ENCODE results near the gene ABCA3.

ABCA3 gene

DNA sequence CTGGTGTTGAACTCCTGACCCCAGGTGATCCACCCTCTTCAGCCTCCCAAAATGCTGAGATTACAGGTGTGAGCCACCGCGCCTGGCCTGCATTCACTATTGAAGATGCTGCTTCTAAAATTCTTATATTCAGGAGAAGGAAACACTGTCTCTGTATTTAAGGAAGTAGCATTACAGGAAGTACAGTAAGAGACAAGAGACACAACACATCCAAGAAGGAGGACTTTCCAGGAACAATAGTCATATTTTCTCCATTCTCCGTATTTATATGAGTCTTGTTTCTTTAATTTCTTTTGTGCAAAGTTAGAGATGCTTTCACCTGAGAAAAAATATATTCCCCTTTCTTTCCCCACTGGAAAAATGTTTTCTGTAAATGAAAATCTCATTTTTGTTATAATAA, 18.3 kb upstream of the ABCA3 start:
- DNase-seq, result no peak
- intact Hi-C loops (cut with DNase I), result no loop called here

DNA sequence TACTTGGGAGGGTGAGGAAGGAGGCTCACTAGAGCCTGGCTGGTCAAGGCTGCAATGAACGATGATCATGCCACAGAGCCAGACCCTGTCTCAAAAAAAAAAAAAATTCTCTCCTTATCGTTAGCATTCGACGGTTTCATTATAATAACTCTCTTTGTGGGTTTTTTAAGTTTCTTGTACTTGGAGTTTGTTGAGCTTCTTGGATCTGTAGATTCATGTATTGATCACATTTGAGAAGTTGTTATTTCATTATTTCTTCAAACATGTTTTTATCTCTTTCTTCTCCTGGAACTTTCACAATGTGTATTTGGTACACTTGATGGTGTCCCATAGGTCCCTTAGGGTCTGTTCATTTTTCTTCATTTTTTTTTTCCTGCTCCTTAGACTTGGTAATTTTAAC, 16.8 kb upstream of the ABCA3 start:
- intact Hi-C loops (cut with DNase I), result no loop called here
- no peak for DNase-seq

GRCh38 chr16:2350500-2350899, 10.0 kb upstream of the ABCA3 start:
- no peak for DNase-seq
- intact Hi-C loops (cut with DNase I), result no loop called here

DNA sequence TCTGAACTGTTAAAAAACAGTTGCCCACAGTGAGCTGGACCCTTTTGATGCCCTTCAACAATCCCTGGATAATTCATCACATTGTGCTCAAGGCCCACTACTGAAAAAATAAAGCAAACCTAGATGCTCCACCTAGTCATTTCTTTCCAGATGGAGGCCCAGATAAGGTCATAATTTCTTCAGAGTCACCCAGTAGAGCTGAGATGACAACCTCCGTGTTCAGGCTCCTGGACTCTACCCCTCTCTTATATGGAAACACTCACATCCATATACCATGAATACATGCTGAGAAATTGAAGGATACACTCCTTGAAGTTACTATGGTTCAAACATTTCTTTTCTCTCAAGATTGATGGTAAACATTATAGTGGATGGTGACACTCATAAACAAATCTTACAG, 2.7 kb upstream of the ABCA3 start:
- no peak for DNase-seq
- intact Hi-C loops (cut with DNase I), result no loop called here

- peak in 1 of 10 donors; percentile 85 for DNase-seq
- intact Hi-C loops (cut with DNase I), result loop anchor here (1.0 kb wide), 1 partner anchor 88 kb away; the partner anchor contains the start of gene CCNF
Observed at GRCh38 chr16:2341456-2342447, 1.2 kb upstream of the ABCA3 start.

- intact Hi-C loops (cut with DNase I), result loop anchor here (1.0 kb wide), 1 partner anchor 161 kb away; no protein-coding TSS in a partner anchor
- DNase-seq, result peak in 9 of 10 donors; percentile 35 to 91 (median 59)
Observed at GRCh38 chr16:2339521-2340484, 725 bp downstream of the ABCA3 start.

- peak in 3 of 10 donors; percentile 11 to 91 (median 70) for DNase-seq
- intact Hi-C loops (cut with DNase I), result no loop called here
Observed at GRCh38 chr16:2337431-2338296, 2.9 kb downstream of the ABCA3 start.

GRCh38 chr16:2335286-2335895, 5.1 kb downstream of the ABCA3 start:
- intact Hi-C loops (cut with DNase I), result no loop called here
- DNase-seq, result no peak

- no peak for DNase-seq
- intact Hi-C loops (cut with DNase I), result no loop called here
Observed at GRCh38 chr16:2333772-2334379, 6.7 kb downstream of the ABCA3 start.

GRCh38 chr16:2333231-2333630, 7.3 kb downstream of the ABCA3 start:
- intact Hi-C loops (cut with DNase I), result no loop called here
- DNase-seq, result no peak

DNA sequence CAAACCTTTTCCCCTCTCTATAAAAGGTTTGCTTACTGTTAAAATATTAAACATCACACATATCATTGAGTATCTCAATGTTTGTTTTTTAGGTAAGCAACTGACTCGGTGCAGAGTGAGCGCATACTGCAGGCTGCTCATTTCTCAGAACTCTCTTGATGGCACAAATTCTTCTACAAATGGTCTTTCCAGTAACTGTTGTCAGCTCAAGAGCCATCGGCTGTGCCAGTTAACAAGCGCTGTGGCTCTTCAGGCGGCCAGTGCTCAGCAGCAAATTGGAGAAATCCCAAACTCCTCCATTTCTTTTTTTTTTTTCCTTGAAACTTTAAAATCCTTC, 8.6 kb downstream of the ABCA3 start:
- DNase-seq, result peak in 1 of 10 donors; percentile 18
- intact Hi-C loops (cut with DNase I), result no loop called here

DNA sequence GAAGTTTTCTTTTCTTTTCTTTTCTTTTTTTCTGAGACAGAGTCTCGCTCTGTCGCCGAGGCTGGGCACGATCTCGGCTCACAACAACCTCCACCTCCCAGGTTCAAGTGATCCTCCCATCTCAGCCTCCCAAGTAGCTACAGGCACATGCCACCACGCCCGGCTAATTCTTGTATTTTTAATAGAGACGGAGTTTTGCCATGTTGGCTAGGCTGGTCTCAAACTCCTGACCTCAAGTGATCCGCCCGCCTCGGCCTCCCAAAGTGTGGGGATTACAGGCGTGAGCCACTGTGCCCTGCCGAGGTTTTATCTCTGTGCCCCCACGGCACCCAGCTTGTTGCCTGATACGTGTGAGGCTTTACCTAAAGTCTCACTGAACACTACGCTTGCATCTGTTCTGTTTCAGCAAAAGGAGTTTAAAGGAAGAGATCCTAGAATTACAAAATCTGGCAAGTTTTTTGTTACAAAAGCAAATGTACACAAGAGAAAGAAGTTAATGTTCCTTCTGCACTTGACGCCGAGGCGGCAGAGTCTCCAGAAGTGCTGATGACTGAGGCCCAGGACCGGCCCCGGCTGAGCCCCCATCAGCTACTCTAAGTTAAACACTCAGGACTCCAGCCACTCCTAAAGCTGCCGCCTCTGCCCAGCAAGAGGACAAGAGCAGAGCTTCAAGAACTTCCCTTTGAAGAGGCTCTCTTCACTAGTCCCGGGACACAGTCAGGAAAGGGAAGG, 9.2 kb downstream of the ABCA3 start:
- intact Hi-C loops (cut with DNase I), result no loop called here

GRCh38 chr16:2329532-2329931, 11.0 kb downstream of the ABCA3 start:
- intact Hi-C loops (cut with DNase I), result no loop called here
- peak in 1 of 10 donors; percentile 53 for DNase-seq

More for the DNA sequence above, 9.2 kb downstream of the ABCA3 start:
- DNase-seq, result peak in 1 of 10 donors; percentile 63

GRCh38 chr16:2328428-2328827, 12.1 kb downstream of the ABCA3 start:
- intact Hi-C loops (cut with DNase I), result no loop called here
- DNase-seq, result peak in 1 of 10 donors; percentile 42

- DNase-seq, result peak in 1 of 10 donors; percentile 37
- intact Hi-C loops (cut with DNase I), result no loop called here
Observed at GRCh38 chr16:2326191-2326590, 14.3 kb downstream of the ABCA3 start.

DNA sequence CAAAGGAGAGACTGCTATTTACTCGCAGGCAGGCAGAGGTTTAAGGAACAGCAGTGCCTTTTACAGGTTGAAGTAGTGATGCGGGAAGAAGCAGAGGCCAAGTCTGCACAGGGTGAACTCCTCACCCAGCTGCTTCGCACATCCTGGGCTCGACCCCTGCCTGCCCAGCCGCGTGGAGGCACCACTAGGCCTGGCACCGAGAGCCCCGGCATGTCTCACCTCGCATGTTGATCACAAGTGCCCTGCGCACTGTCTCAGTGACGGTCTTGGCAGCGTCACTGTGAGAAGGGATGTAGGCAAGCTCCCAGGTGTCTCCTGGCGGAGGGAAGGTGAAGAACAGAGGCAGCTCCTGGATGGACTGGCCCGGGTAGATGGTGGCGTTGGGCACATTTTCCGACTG, 14.7 kb downstream of the ABCA3 start:
- intact Hi-C loops (cut with DNase I), result no loop called here

GRCh38 chr16:2325181-2325580, 15.3 kb downstream of the ABCA3 start:
- intact Hi-C loops (cut with DNase I), result no loop called here
- DNase-seq, result peak in 1 of 10 donors; percentile 46

More for the DNA sequence above, 14.7 kb downstream of the ABCA3 start:
- peak in 1 of 10 donors; percentile 67 for DNase-seq

DNA sequence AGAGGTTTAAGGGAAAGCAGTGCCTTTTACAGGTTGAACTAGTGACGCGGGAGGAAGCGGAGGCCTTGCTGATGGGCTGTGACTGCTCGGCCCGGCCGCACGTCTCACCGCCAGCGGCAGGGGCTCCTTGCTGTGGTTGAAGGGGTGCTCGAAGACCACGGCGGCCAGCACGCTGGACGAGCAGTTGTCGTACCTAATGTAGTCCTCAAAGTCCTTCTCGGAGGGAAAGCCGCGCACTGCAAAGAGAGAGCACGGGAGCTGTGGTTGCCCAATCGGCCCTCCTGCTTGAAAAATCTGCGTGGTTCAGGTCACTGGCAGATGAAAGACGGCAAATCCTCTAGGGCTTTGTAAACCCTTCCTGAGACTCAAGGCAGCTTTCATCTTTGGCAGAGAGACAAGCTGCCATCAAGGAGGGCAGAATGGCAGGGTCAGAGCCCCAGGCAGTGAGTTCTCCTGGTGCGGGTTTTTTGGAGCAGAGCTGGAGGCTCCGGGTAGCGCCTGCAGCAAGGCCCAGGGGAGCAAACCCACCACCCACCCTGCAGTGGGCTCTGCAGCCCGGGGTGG, 16.1 kb downstream of the ABCA3 start:
- intact Hi-C loops (cut with DNase I), result no loop called here
- DNase-seq, result peak in 1 of 10 donors; percentile 79

All from posterior cingulate gyrus (tissue), 11 donors.